Urothelium cell line (cell line): ENCODE results near the gene MTX1.

Source experiments
- DNase-seq: peaks from one replicate; pipeline ENCODE4 v3.0.0; 2011; ENCODE audit warnings: low spot score, mixed read lengths
- FAIRE-seq: peaks from 2 replicates; lab custom pipeline; 2011; peaks lifted over from hg19 to GRCh38; lab: Jason Lieb, UNC

Gene MTX1

DNA sequence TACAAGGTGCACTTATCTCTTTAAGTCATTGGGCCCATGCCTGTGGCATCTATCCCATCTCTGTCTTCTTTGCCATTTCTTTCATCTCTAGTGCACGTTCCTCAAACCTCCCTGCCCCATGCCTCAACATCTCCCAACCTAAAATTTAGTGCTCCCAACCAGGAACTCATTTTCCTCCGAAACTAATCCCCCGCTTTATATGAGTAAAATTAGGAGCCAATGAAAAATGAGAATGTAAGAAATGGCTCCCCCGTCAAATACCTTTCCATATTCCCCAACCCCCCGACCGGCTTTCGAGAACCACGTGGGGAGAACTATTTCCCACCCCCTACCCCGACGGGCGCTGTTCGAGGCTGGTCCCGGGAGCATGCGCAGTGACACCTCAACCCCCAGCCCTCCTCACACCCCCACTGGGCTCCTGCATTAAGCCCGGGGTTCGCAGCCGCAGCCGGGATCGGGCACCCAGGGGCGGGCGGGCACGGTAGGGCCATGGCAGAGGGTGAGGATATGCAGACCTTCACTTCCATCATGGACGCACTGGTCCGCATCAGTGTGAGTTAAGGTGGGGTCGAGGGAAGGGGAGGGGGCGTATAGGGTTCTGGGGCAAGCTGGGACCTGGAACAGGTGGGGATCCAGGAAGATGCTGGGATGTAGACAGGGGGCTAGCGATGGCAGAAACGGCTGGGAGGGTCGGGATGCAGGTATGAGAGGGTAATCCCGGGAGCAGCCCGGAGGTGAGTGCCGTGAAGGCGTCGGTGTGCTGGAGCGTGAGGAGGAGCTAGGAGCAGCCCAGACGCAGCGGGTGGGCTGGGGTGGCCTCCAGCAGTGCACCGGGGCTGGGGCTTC lies 34.8 kb upstream of the MTX1 start, which contains the start of gene TRIM46:
TRIM46 (plus strand) TSS at position 372 of the 846 bp plus-strand sequence; CDS start at position 490, 118 bp downstream.
- peak; percentile 77 for DNase-seq
- no peak for FAIRE-seq

- peak; percentile 61 for DNase-seq
These were observed 33.9 kb upstream of the MTX1 start for GRCh38 chr1:155174324-155175280.

GRCh38 chr1:155175281-155175926 lies 33.1 kb upstream of the MTX1 start:
- FAIRE-seq, result no peak
- no peak for DNase-seq

More at GRCh38 chr1:155174324-155175280, 33.9 kb upstream of the MTX1 start:
- no peak for FAIRE-seq

DNA sequence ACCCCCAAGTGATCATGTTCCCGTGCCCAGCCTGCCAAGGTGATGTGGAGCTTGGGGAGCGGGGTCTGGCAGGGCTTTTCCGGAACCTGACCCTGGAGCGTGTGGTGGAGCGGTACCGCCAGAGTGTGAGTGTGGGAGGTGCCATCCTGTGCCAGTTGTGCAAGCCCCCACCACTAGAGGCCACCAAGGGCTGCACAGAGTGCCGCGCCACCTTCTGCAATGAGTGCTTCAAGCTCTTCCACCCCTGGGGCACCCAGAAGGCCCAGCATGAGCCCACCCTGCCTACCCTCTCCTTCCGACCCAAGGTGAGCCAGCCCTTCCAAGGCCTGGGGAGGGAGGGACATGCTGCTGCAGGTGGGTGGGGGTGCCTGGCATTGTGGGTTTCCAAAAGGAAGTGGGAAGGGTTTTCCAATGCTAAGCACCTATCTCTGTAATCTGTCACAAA lies 32.5 kb upstream of the MTX1 start:
- DNase-seq, result no peak
- no peak for FAIRE-seq

- FAIRE-seq (peak; percentile 50), DNase-seq (peak; percentile 89)
These were observed 31.9 kb upstream of the MTX1 start for GRCh38 chr1:155176544-155177071.

GRCh38 chr1:155177192-155177917 lies 31.1 kb upstream of the MTX1 start:
- DNase-seq (no peak), FAIRE-seq (no peak)

- no peak for FAIRE-seq
- DNase-seq, result no peak
These were observed 30.6 kb upstream of the MTX1 start for GRCh38 chr1:155177918-155178281.

DNA sequence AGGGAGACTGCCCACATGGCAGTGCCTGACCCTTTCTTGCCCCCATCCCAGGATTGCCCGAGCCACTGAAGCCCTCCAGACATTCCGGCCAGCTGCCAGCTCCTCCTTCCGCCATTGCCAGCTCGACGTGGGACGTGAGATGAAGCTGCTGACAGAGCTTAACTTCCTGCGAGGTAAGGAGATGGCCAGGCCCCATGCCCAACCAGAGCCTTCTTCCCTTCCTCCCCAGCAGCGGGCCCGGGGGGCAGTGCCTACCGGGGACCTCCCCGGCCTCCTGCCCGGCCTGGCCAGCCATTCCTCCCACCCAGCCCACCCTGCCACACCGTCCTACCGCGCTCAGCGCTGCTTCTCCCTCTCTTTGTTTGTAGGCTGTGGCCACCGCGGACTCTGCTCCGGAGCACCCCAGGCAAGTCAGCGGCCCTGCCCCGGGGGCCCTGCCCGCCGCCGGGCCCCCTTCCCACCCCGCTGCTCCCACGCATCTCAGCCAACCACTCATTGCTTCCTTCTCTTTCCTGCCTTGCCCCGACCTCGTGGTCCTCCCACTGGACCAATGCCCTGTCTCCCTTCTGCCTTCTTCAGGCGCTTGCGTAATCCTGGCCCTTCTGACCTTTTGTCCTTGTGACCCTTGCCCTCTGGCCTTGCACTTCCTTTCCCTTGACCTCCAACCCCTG lies 29.9 kb upstream of the MTX1 start:
- FAIRE-seq (no peak), DNase-seq (no peak)

DNA sequence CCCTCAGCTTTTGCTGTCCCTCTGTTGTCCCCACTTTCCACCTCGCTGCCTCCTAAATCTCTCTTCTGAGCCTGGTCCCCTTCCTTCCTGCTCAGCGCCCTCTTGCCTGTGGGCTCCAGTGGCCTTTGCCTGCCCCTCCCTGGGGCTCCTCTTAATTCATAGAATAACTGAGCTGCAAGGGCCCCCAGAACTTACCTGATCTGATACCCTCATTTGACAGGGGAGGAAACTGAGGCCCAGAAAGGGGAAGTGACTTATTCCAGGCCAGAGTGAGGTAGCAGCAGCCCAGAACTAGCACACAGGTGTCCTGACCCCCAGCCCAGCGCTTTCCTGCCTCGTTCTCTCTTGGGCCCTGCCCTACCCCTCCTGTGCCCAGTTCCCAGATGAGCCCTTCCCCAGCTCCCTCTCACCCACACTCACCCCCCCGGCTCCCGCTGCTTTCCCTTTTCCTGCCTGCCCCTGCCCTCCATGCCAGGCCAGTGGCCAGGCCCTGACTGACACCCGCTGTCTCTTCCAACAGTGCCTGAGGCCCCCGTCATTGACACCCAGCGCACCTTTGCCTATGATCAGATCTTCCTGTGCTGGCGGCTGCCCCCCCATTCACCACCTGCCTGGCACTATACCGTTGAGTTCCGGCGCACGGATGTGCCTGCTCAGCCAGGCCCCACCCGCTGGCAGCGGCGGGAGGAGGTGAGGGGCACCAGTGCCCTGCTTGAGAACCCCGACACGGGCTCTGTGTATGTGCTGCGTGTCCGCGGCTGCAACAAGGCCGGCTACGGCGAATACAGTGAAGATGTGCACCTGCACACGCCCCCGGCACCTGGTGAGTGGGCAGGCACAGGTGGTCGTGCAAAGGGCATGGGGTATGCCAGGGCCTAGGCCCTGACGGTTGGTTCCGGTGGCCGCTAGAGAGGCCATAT lies 29.1 kb upstream of the MTX1 start:
- no peak for FAIRE-seq
- DNase-seq, result no peak

- no peak for FAIRE-seq
These were observed 27.0 kb upstream of the MTX1 start for GRCh38 chr1:155181371-155182051.

DNA sequence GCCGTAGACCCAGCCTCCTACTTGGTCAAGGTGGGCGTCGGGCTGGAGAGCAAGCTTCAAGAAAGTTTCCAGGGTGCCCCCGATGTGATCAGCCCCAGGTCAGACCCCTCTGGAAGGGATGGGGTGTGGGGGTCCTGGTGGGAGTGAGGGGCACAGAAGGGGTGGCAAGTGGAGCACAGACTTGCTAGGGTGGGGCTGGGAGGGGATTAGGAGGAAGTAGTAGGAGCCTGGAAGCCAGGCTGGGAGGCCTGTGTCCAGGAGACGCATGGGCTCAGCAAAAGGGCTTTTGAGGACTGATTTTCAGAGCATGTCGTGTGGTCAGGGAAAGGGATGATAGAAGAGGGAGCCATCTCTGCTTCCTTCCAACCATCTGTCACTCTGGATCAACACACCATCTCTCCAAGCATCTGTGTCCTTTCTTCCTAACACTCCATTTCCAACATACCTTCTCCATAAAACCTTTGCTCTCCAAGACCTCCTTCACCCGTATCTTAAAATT lies 26.4 kb upstream of the MTX1 start:
- DNase-seq, result no peak
- no peak for FAIRE-seq

More at GRCh38 chr1:155181371-155182051, 27.0 kb upstream of the MTX1 start:
- no peak for DNase-seq

DNA sequence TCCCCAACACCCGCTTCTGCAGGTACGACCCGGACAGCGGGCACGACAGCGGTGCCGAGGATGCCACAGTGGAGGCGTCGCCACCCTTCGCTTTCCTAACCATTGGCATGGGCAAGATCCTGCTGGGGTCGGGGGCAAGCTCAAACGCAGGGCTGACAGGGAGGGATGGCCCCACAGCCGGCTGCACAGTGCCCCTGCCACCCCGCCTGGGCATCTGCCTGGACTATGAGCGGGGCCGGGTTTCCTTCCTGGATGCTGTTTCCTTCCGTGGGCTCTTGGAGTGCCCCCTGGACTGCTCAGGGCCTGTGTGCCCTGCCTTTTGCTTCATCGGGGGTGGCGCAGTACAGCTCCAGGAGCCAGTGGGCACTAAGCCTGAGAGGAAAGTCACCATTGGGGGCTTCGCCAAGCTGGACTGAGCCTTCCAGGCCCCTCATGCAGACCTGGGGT lies 24.7 kb upstream of the MTX1 start:
- DNase-seq, result no peak
- no peak for FAIRE-seq

GRCh38 chr1:155184351-155184811 lies 24.1 kb upstream of the MTX1 start:
- DNase-seq, result no peak
- FAIRE-seq, result no peak

DNA sequence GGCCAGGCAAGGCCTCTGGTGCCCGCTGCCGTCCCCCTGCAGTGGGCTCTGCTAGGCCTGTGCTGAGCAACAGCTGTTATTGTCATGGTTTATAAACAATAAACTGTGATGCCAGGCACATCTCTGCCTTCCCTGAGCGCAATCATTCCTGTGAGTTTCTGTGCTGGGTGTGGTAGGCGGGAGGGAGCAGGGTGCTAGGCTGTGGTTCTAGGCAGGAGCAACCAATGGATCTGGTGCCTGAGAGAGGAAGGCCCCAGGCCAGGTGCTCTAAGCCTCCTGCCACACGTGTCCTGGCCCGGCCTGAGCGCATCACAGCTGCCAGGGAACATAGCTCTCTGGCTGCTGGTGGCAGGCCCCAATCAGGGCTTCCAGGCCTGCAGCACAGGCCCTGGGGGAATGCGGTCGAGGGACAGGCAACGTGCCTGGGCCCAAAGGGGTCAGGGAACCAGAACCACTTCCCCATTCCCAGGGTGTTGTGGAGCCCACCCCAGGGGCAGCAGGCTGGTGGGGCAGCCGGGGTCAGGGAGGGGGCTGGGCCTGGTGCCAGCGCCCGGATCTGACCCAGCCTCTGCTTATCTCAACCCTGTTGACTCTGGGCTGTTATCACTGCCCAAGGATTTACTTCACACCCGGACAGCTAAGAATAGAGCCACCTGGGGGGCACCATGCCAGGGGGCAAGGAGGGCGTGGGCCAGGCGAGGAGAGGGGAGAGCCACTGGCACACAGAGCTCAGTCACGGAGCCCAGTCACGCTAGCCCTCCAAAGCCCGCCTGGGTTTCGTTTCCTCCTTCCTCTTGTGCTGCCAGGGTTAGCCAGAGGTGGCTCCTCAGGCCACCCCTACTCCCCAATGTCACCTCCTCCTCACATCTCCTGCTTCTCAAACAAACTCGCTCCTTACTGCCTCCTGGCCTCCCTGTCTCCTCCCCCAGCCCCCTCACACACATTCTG lies 23.4 kb upstream of the MTX1 start:
- FAIRE-seq, result no peak

DNA sequence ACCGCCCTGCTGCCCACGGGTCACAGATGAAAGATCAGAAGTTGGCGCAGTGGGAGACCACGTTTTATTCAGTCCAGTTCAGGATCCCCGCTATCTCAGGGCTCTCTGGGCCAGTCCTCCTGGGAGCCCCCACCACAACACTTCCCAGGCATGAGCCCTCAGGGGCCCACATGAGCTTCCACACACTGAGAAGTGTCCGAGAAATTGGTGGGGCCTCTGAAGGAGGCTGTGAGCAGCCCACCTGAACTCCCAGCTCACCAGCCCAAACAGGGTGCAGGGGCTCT lies 22.8 kb upstream of the MTX1 start:
- FAIRE-seq (no peak), DNase-seq (no peak)

More for the DNA sequence above, 23.4 kb upstream of the MTX1 start:
- DNase-seq, result no peak

- FAIRE-seq (no peak), DNase-seq (no peak)
These were observed 22.3 kb upstream of the MTX1 start for GRCh38 chr1:155186067-155186793.
